K562 (cell line): ENCODE measurements around the gene SDC1. TPM values are rescaled to one million over a fixed set of nuclear protein-coding genes. Genes with fewer than 3 reads are reported as not detected.

Experiments used
- ATAC-seq: fragments of 200-7000 bp; cut with Tn5 transposase; 3 replicates; pipeline ENCODE4 v1.9.1; 2020; ENCODE audit warnings: moderate library complexity
- BruUV-seq: library from RNA; stranded (reverse); fragments of 400-500 nt; replicated peaks from 2 replicates; lab custom pipeline; 2021; lab: Mats Ljungman, UMichigan
- CTCF ChIA-PET: fragments of 300-600 bp; formaldehyde crosslinking; extraction: SDS; loops from one replicate; lab custom pipeline; 2021; ENCODE audit warnings: low intra/inter-chr PET ratio; lab: Yijun Ruan, JAX
- POLR2A ChIA-PET: fragments of 300-600, 350-650 bp; sonication (Branson Sonifier 250); formaldehyde crosslinking; extraction: SDS; loops from one replicate; lab custom pipeline; 2021; ENCODE audit warnings: antibody characterized with exemption, inconsistent platforms; lab: Yijun Ruan, JAX
- DNase-seq, 4 experiments: peaks; one replicate each; pipeline versions ENCODE4 v3.0.0 to v3.0.0-alpha.2; 2011 to 2018; ENCODE audit warnings: low spot score in 3 of 4, mixed read lengths in 3 of 4; ENCODE audit errors: extremely low read depth in 1 of 4
- FAIRE-seq: peaks from 2 replicates; lab custom pipeline; 2011; peaks lifted over from hg19 to GRCh38; lab: Jason Lieb, UNC
- H2AFZ ChIP-seq: 2 replicates; pipeline ENCODE4 v1.6.0; 2011; ENCODE audit warnings: low read depth, low read length, control low read depth, inconsistent platforms
- H3K27ac ChIP-seq: fragments of 200-600 bp; 3 replicates; pipeline ENCODE4 v1.8.0; 2011; ENCODE audit warnings: low read depth, mild to moderate bottlenecking, control low read depth, inconsistent platforms, low read length, moderate library complexity, mixed read lengths; ENCODE audit errors: extremely low read depth
- H3K27me3 ChIP-seq, 2 experiments: fragments of 300-600 bp in 1 of 2; 2 replicates in 1 of 2; 3 replicates in 1 of 2; pipeline versions ENCODE4 v1.6.0 to v1.8.0; 2011; ENCODE audit warnings: inconsistent platforms in 2 of 2, low read length in 2 of 2, mild to moderate bottlenecking in 1 of 2, mixed read lengths in 1 of 2, moderate library complexity in 1 of 2; ENCODE audit not compliant: control insufficient read depth in 2 of 2, insufficient read depth in 2 of 2
- H3K36me3 ChIP-seq: fragments of 300-600 bp; 3 replicates; pipeline ENCODE4 v1.8.0; 2011; ENCODE audit warnings: mild to moderate bottlenecking, low read length, inconsistent platforms; ENCODE audit not compliant: control insufficient read depth, insufficient read depth
- H3K4me1 ChIP-seq, 2 experiments: fragments of 200-600 bp in 1 of 2; replicated peaks in 1 of 2; 2 replicates in 1 of 2; 3 replicates in 1 of 2; pipeline versions ENCODE4 v1.5.1 to v1.8.0; 2011; ENCODE audit warnings: inconsistent platforms in 2 of 2, low read length in 2 of 2, mild to moderate bottlenecking in 1 of 2, mixed read lengths in 1 of 2, moderate library complexity in 1 of 2; ENCODE audit not compliant: control insufficient read depth in 2 of 2, insufficient read depth in 2 of 2
- H3K4me2 ChIP-seq: 2 replicates; pipeline ENCODE4 v1.6.1; 2011; ENCODE audit warnings: low read length, control low read depth, inconsistent platforms, mixed read lengths; ENCODE audit not compliant: insufficient read depth
- H3K4me3 ChIP-seq: fragments of 200-600 bp; sonication (generic), shearing (Covaris generic); 2 replicates; pipeline ENCODE4 v1.5.1; 2016; ENCODE audit warnings: control low read depth, inconsistent platforms
- H3K79me2 ChIP-seq: fragments of 200-600 bp; 3 replicates; pipeline ENCODE4 v1.8.0; 2011; ENCODE audit warnings: low read length, inconsistent platforms; ENCODE audit not compliant: control insufficient read depth, insufficient read depth
- H3K9ac ChIP-seq, 2 experiments: 2 replicates each; pipeline versions ENCODE4 v1.6.0 to v1.6.1; 2011; ENCODE audit warnings: low read depth in 2 of 2, low read length in 2 of 2, control low read depth in 1 of 2, inconsistent platforms in 1 of 2, mild to moderate bottlenecking in 1 of 2, mixed read lengths in 1 of 2; ENCODE audit not compliant: insufficient read depth in 1 of 2
- H3K9me1 ChIP-seq: one replicate; pipeline ENCODE4 v1.6.0; 2011; ENCODE audit warnings: inconsistent platforms, mild to moderate bottlenecking, low read length, moderate library complexity; ENCODE audit not compliant: control insufficient read depth, insufficient read depth
- H3K9me3 ChIP-seq: replicated peaks from 2 replicates; pipeline ENCODE4 v1.5.1; 2011; ENCODE audit warnings: low read depth, low read length, inconsistent platforms; ENCODE audit not compliant: control insufficient read depth, insufficient read depth
- H4K20me1 ChIP-seq: replicated peaks from 2 replicates; pipeline ENCODE4 v1.6.1; 2011; ENCODE audit warnings: low read length, inconsistent platforms, mixed read lengths; ENCODE audit not compliant: control insufficient read depth, insufficient read depth
- ATF7 ChIP-seq: fragments of 450-650 bp; IDR thresholded peaks from 2 replicates; pipeline ENCODE4 v1.7.1; 2014; ENCODE audit warnings: mild to moderate bottlenecking, moderate library complexity
- HMGN3 ChIP-seq: IDR thresholded peaks from 2 replicates; pipeline ENCODE4 v1.6.1; 2011; ENCODE audit warnings: borderline replicate concordance, low read depth, mild to moderate bottlenecking, mixed read lengths, low read length; ENCODE audit not compliant: insufficient read length; ENCODE audit errors: extremely low read depth
- MCM7 ChIP-seq, 2 experiments: fragments of 450-650 bp; IDR thresholded peaks; 2 replicates each; pipeline ENCODE4 v1.6.1; 2016 to 2018
- MED1 ChIP-seq: sonication (generic); formaldehyde crosslinking; IDR thresholded peaks from 2 replicates; pipeline ENCODE4 v1.8.1; 2023; ENCODE audit warnings: missing genetic modification reagents, borderline replicate concordance
- SREBF1 ChIP-seq: fragments of 150-350 bp; IDR thresholded peaks from 2 replicates; pipeline ENCODE4 v1.6.1; 2014; ENCODE audit warnings: antibody characterized with exemption, low read depth, low read length, borderline replicate concordance
- TCF7L2 ChIP-seq: fragments of 150-350 bp; IDR thresholded peaks from 2 replicates; pipeline ENCODE4 v1.6.1; 2016; ENCODE audit warnings: low read depth, mild to moderate bottlenecking, low read length, moderate library complexity
- ZBTB8A ChIP-seq: fragments of 450-650 bp; IDR thresholded peaks from 2 replicates; pipeline ENCODE4 v1.6.1; 2018; ENCODE audit warnings: mild to moderate bottlenecking, moderate library complexity; ENCODE audit not compliant: partially characterized antibody
- ZNF197 ChIP-seq: fragments of 200-800 bp; sonication (Bioruptor generic); IDR thresholded peaks from 2 replicates; pipeline ENCODE4 v1.6.1; 2016; ENCODE audit warnings: low read depth, missing genetic modification characterization, missing compliant biosample characterization
- ZNF3 ChIP-seq: fragments of 250-450 bp; sonication (Bioruptor Pico); IDR thresholded peaks from 2 replicates; pipeline ENCODE4 v1.5.0; 2021; ENCODE audit warnings: mild to moderate bottlenecking, moderate library complexity
- ZNF445 ChIP-seq: fragments of 250-450 bp; sonication (Bioruptor Pico); IDR thresholded peaks from 2 replicates; pipeline ENCODE4 v1.4.0; 2020; ENCODE audit warnings: low read depth, mild to moderate bottlenecking, moderate library complexity
- ZNF76 ChIP-seq: fragments of 250-450 bp; sonication (Bioruptor Pico); IDR thresholded peaks from 2 replicates; pipeline ENCODE4 v1.4.0; 2020; ENCODE audit warnings: mild to moderate bottlenecking, moderate library complexity, borderline replicate concordance
- WGBS: fragments of 100-300 bp; shearing (Covaris generic); methylation state at CpG from one replicate; pipeline ENCODE4 v1.1.6; 2016; ENCODE audit warnings: low coverage, mixed read lengths; ENCODE audit not compliant: insufficient coverage; ENCODE audit errors: missing lambda C conversion rate; 5-methylcytosine and 5-hydroxymethylcytosine counted together
- in situ Hi-C: fragments of 300-500 bp; cut with MboI; formaldehyde crosslinking; loops from 4 replicates; pipeline ENCODE4 v1.15.0; 2018; ENCODE audit warnings: inconsistent platforms, mixed read lengths
- intact Hi-C: fragments of 100-400 bp; cut with micrococcal nuclease; formaldehyde crosslinking; loops from 2 replicates; pipeline ENCODE4 v1.14.2; 2022
- polyA plus RNA-seq, 8 experiments: library from polyadenylated mRNA; depleted of rRNA in 4 of 8; stranded (reverse) in 5 of 8; unstranded in 3 of 8; fragments of >200 nt; fragmentation: Nextera tagmentation in 2 of 8; fragmentation: Illumina TruSeq in 1 of 8; extraction: Ambion mirVana in 2 of 8; extraction: Trizol in 1 of 8; gene quantifications; 2 replicates each; pipeline versions ENCODE4 v1.2.1 to v1.2.3, GENCODE V29; 2011 to 2014; ENCODE audit warnings: inconsistent platforms in 1 of 8, missing spikeins in 1 of 8
- total RNA-seq, 7 experiments: library from RNA; depleted of rRNA in 6 of 7; stranded (reverse); fragments of >200 nt in 6 of 7; fragmentation: Illumina TruSeq in 2 of 7; extraction: Trizol in 2 of 7; gene quantifications; 2 replicates each; pipeline versions ENCODE4 v1.2.1 to v1.2.3, GENCODE V29; 2011 to 2021; ENCODE audit warnings: low replicate concordance in 1 of 7
- TF ChIP-seq, protein P1 (sequence below): fragments of 250-450 bp; sonication (Bioruptor Pico); IDR thresholded peaks from 2 replicates; pipeline ENCODE4 v1.9.0; 2021; ENCODE audit warnings: mild to moderate bottlenecking, inconsistent platforms
- TF ChIP-seq, protein P2 (sequence below): fragments of 250-450 bp; sonication (Bioruptor Pico); IDR thresholded peaks from 2 replicates; pipeline ENCODE4 v1.8.0; 2022; ENCODE audit warnings: moderate library complexity, mild to moderate bottlenecking, inconsistent platforms

Gene SDC1
- total and polyA plus RNA-seq, 9 of the 15 experiments (the other 6 are each of a cell fraction or from before 2014, with no cell fraction given), result 0.06 to 2.7 (median 0.49) TPM

DNA sequence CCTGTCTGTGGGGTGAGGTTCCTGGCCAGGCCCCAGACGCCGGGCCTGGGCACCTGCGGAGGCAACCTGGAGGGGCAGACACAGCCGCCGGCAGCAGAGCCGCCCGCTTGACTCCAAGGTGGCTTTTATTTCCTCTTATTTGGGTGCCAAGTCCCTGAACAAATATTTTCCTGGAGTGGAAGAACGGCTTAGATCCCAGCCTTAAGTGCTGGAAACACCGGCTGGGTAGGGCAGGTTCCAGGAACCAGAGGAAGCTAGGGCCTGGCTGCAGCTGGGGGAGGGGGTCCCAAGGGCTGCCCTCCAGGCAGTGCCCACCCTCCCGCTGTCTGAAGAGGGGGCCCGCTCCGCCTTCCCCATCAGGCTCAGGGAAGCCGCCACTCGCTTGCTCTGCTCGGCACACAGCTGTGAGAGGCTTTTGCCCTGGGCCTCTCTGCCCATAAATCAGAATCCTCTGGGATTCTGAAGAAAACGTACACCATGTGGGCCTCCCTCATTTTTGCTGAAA is 28.2 kb downstream of the SDC1 start:
- Histone ChIP-seq H2AFZ (no peak overlapping the region), H4K20me1 (no peaks in the 10 kb centered on the region), H3K4me3 (no peak overlapping the region), H3K9me3 (no peaks in the 10 kb centered on the region), H3K36me3 (no peaks in the 10 kb centered on the region), H3K4me1 (peaks cover 0 to 3% of the 10 kb centered on the region in 2 experiments; a peak in 1 of 5 replicates), H3K9me1 (no peaks in the 10 kb centered on the region), H3K4me2 (no peak overlapping the region), H3K27me3 (peaks cover 14 to 45% of the 10 kb centered on the region in 2 experiments; a peak in 4 of 5 replicates), H3K79me2 (no peaks in the 10 kb centered on the region), H3K9ac (no peak overlapping the region), H3K27ac (no peak overlapping the region)
- BruUV-seq, result no TSS peak
- ChIA-PET POLR2A (interaction anchor here (0.8 kb wide), 1 partner anchor 12 kb away, joined by 3 read pairs; no protein-coding TSS in a partner anchor), CTCF (no interaction called here)
- FAIRE-seq (no peak), ATAC-seq (no peak), DNase-seq (no peak)
- in situ Hi-C loops, result no loop called here
- intact Hi-C loops, result no loop called here
- WGBS, result 49% methylated on average over 11 of the region's 16 CpGs
- no peak for TF ChIP-seq MED1
- no peak for TF ChIP-seq ATF7
- no peak for TF ChIP-seq ZNF445 (CRISPR knock-in tag)
- no peak for TF ChIP-seq MCM7 (IDR thresholded peaks at IDR 0.05)
- TF ChIP-seq, protein P1, sequence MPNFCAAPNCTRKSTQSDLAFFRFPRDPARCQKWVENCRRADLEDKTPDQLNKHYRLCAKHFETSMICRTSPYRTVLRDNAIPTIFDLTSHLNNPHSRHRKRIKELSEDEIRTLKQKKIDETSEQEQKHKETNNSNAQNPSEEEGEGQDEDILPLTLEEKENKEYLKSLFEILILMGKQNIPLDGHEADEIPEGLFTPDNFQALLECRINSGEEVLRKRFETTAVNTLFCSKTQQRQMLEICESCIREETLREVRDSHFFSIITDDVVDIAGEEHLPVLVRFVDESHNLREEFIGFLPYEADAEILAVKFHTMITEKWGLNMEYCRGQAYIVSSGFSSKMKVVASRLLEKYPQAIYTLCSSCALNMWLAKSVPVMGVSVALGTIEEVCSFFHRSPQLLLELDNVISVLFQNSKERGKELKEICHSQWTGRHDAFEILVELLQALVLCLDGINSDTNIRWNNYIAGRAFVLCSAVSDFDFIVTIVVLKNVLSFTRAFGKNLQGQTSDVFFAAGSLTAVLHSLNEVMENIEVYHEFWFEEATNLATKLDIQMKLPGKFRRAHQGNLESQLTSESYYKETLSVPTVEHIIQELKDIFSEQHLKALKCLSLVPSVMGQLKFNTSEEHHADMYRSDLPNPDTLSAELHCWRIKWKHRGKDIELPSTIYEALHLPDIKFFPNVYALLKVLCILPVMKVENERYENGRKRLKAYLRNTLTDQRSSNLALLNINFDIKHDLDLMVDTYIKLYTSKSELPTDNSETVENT (CRISPR knock-in tag), result no peak
- no peak for TF ChIP-seq ZNF76 (CRISPR knock-in tag)
- no peak for TF ChIP-seq TCF7L2
- TF ChIP-seq, protein P2, sequence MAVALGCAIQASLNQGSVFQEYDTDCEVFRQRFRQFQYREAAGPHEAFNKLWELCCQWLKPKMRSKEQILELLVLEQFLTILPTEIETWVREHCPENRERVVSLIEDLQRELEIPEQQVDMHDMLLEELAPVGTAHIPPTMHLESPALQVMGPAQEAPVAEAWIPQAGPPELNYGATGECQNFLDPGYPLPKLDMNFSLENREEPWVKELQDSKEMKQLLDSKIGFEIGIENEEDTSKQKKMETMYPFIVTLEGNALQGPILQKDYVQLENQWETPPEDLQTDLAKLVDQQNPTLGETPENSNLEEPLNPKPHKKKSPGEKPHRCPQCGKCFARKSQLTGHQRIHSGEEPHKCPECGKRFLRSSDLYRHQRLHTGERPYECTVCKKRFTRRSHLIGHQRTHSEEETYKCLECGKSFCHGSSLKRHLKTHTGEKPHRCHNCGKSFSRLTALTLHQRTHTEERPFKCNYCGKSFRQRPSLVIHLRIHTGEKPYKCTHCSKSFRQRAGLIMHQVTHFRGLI (CRISPR knock-in tag), result no peak
- TF ChIP-seq ZBTB8A, result no peak
- TF ChIP-seq SREBF1, result no peak
- TF ChIP-seq ZNF197 (CRISPR knock-in tag), result no peak
- no peak for TF ChIP-seq HMGN3
- no peak for TF ChIP-seq ZNF3 (CRISPR knock-in tag)
